Right lobe of liver (tissue), 6 donors: ENCODE results near the gene CAVIN3. TPM values are rescaled to one million over a fixed set of nuclear protein-coding genes. Genes with fewer than 3 reads are reported as not detected.

Experiments
- ATAC-seq, 4 donors: fragments of 200-7000 bp; cut with Tn5 transposase; one replicate each; pipeline ENCODE4 v1.9.1; 2020; ENCODE audit warnings: mild to moderate bottlenecking in 4 of 4, moderate library complexity in 4 of 4
- DNase-seq, 3 donors: peaks; one replicate each; pipeline ENCODE4 v3.0.0-alpha.2; 2020
- H3K27ac ChIP-seq, 3 donors: fragments of 200-600 bp; one replicate each; pipeline ENCODE4 v1.8.0; 2022
- H3K27me3 ChIP-seq, 2 donors: fragments of 200-600 bp; one replicate each; pipeline ENCODE4 v1.8.0; 2022
- H3K36me3 ChIP-seq, 4 donors: fragments of 200-600 bp; sonication (generic) in 1 of 4; one replicate each; pipeline versions ENCODE4 v1.5.1 to v1.8.0; 2017 to 2022; ENCODE audit warnings: control low read depth in 1 of 4
- H3K4me1 ChIP-seq, 4 donors: fragments of 200-600 bp; sonication (generic) in 1 of 4; one replicate each; pipeline versions ENCODE4 v1.5.1 to v1.8.0; 2017 to 2022; ENCODE audit warnings: control low read depth in 1 of 4
- H3K4me3 ChIP-seq, 3 donors: fragments of 200-600 bp; one replicate each; pipeline ENCODE4 v1.8.0; 2022
- H3K9me3 ChIP-seq, 4 donors: fragments of 200-600 bp; sonication (generic) in 1 of 4; one replicate each; pipeline versions ENCODE4 v1.5.1 to v1.8.0; 2017 to 2022; ENCODE audit warnings: control low read depth in 1 of 4
- CTCF ChIP-seq, 4 donors: fragments of 200-600 bp in 3 of 4; fragments of 450-650 bp in 1 of 4; IDR thresholded peaks; one replicate each; pipeline versions ENCODE4 v1.5.1 to v1.8.0; 2016 to 2022; ENCODE audit warnings: antibody characterized with exemption in 4 of 4, mild to moderate bottlenecking in 2 of 4
- POLR2A ChIP-seq: fragments of 450-650 bp; IDR thresholded peaks from one replicate; pipeline ENCODE4 v1.6.1; 2017; ENCODE audit warnings: antibody characterized with exemption, mild to moderate bottlenecking
- WGBS: methylation state at CpG from one replicate; pipeline ENCODE4 v1.1.6; 2018; ENCODE audit warnings: low coverage, low lambda C conversion rate; ENCODE audit not compliant: insufficient coverage; ENCODE audit errors: missing lambda C conversion rate; 5-methylcytosine and 5-hydroxymethylcytosine counted together
- intact Hi-C, 2 donors: fragments of 100-400 bp; cut with DNase I; formaldehyde crosslinking; loops; one replicate each; pipeline versions ENCODE4 v1.11.2 to v1.14.1; 2022
- total RNA-seq, 6 experiments: library from RNA; depleted of rRNA in 2 of 6; stranded (reverse); fragments of >200 nt in 2 of 6; fragmentation: NEBNext Ultra II Directional in 3 of 6; extraction: Animal tissue kit (Norgen Biotek cat#: 25700) in 3 of 6; gene quantifications; one replicate each; pipeline versions ENCODE4 v1.1.0 to v1.2.4, GENCODE V29; 2016 to 2023
- donor health status: DM: no; HTN: yes; CAD: no.
- donor health status: DM: no; HTN: no; CAD: no.
- donor health status: DM: no; HTN: no; CAD: no.
- donor health status: DM: no; HTN: yes; CAD: no.
- donor health status: DM: no; HTN: yes; CAD: no.

The CAVIN3 gene
- total RNA-seq, 6 experiments from 2014 or later, result 2.6 to 11.2 (median 4.1) TPM

GRCh38 chr11:6353367-6353987 is 33.2 kb upstream of the CAVIN3 start:
- peak; percentile 88 to 95 (median 94) for TF ChIP-seq CTCF (IDR thresholded peaks at IDR 0.05)
- TF ChIP-seq POLR2A, result no peak
- intact Hi-C loops, result no loop called here
- H3K36me3 ChIP-seq, result no peaks in the 10 kb centered on the region
- ATAC-seq (peak; percentile 89 to 94 (median 92)), DNase-seq (peak; percentile 72 to 80 (median 75))
- peak overlapping the region in 2 of 3 donors; percentile 71 to 80 for H3K27ac ChIP-seq
- H3K4me1 ChIP-seq, result peaks cover 0 to 21% (median 9%) of the 10 kb centered on the region in 4 donors
- no peak overlapping the region for H3K4me3 ChIP-seq
- no peaks in the 10 kb centered on the region for H3K27me3 ChIP-seq
- WGBS, result 32% methylated on average over 3 of the region's 5 CpGs
- H3K9me3 ChIP-seq, result no peaks in the 10 kb centered on the region

- intact Hi-C loops, result no loop called here
- H3K27ac ChIP-seq, result no peak overlapping the region
- no peaks in the 10 kb centered on the region for H3K27me3 ChIP-seq
- no peak for TF ChIP-seq POLR2A
- no peak for TF ChIP-seq CTCF (IDR thresholded peaks at IDR 0.05)
- ATAC-seq (no peak), DNase-seq (no peak)
- no peaks in the 10 kb centered on the region for H3K36me3 ChIP-seq
- 60% methylated on average over 5 of the region's 5 CpGs for WGBS
- no peak overlapping the region for H3K4me3 ChIP-seq
- peaks cover 0 to 21% (median 9%) of the 10 kb centered on the region in 4 donors for H3K4me1 ChIP-seq
- H3K9me3 ChIP-seq, result no peaks in the 10 kb centered on the region
Measured at GRCh38 chr11:6351782-6352382, 31.6 kb upstream of the CAVIN3 start.

- no peaks in the 10 kb centered on the region for H3K9me3 ChIP-seq
- intact Hi-C loops, result no loop called here
- ATAC-seq, result no peak
- no peak for DNase-seq
- 67% methylated on average over 2 of the region's 2 CpGs for WGBS
- no peaks in the 10 kb centered on the region for H3K36me3 ChIP-seq
- H3K27ac ChIP-seq, result no peak overlapping the region
- TF ChIP-seq POLR2A (no peak), CTCF (IDR thresholded peaks at IDR 0.05) (no peak)
- H3K4me1 ChIP-seq, result peaks cover 0 to 17% (median 5%) of the 10 kb centered on the region in 4 donors
- no peaks in the 10 kb centered on the region for H3K27me3 ChIP-seq
- H3K4me3 ChIP-seq, result no peak overlapping the region
Measured at GRCh38 chr11:6350486-6350885, 30.2 kb upstream of the CAVIN3 start.

- TF ChIP-seq POLR2A (no peak), CTCF (IDR thresholded peaks at IDR 0.05) (no peak)
- no peaks in the 10 kb centered on the region for H3K9me3 ChIP-seq
- DNase-seq (no peak), ATAC-seq (no peak)
- intact Hi-C loops, result no loop called here
- H3K4me3 ChIP-seq, result no peak overlapping the region
- no peak overlapping the region for H3K27ac ChIP-seq
- peaks cover 0 to 13% (median 3%) of the 10 kb centered on the region in 4 donors for H3K4me1 ChIP-seq
- H3K27me3 ChIP-seq, result no peaks in the 10 kb centered on the region
- no peaks in the 10 kb centered on the region for H3K36me3 ChIP-seq
Measured at GRCh38 chr11:6350043-6350442, 29.7 kb upstream of the CAVIN3 start.
